D721Med (cell line): ENCODE data around the gene GDF11.

Source experiments
- DNase-seq: peaks from one replicate; pipeline ENCODE4 v3.0.0; 2011; ENCODE audit warnings: low spot score; ENCODE audit not compliant: insufficient read length
- FAIRE-seq: peaks from 2 replicates; lab custom pipeline; 2011; peaks lifted over from hg19 to GRCh38; lab: Jason Lieb, UNC
- TF ChIP-seq, protein P1 (sequence below): IDR thresholded peaks from 2 replicates; pipeline ENCODE4 v1.5.1; 2012; ENCODE audit warnings: mild to moderate bottlenecking, control low read depth; ENCODE audit not compliant: insufficient read depth; ENCODE audit errors: missing control alignments

Gene GDF11

DNA sequence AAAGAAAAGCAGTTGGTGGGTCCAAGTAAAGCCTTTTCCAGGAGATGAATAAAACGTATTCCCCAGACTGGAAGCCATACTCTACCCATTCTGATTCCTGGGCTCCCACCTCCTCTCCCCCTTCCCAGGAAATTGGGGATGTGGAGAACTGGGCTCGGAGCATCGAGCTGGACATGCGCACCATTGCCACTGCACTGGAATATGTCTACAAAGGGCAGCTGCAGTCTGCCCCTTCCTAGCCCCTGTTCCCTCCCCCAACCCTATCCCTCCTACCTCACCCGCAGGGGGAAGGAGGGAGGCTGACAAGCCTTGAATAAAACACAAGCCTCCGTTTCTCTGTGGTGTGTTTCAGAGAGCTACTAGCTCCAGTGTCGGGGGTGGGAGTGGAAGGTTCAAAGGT, 23.6 kb upstream of the GDF11 start:
- FAIRE-seq (no peak), DNase-seq (no peak)
- TF ChIP-seq, protein P1, sequence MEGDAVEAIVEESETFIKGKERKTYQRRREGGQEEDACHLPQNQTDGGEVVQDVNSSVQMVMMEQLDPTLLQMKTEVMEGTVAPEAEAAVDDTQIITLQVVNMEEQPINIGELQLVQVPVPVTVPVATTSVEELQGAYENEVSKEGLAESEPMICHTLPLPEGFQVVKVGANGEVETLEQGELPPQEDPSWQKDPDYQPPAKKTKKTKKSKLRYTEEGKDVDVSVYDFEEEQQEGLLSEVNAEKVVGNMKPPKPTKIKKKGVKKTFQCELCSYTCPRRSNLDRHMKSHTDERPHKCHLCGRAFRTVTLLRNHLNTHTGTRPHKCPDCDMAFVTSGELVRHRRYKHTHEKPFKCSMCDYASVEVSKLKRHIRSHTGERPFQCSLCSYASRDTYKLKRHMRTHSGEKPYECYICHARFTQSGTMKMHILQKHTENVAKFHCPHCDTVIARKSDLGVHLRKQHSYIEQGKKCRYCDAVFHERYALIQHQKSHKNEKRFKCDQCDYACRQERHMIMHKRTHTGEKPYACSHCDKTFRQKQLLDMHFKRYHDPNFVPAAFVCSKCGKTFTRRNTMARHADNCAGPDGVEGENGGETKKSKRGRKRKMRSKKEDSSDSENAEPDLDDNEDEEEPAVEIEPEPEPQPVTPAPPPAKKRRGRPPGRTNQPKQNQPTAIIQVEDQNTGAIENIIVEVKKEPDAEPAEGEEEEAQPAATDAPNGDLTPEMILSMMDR = no peak

DNA sequence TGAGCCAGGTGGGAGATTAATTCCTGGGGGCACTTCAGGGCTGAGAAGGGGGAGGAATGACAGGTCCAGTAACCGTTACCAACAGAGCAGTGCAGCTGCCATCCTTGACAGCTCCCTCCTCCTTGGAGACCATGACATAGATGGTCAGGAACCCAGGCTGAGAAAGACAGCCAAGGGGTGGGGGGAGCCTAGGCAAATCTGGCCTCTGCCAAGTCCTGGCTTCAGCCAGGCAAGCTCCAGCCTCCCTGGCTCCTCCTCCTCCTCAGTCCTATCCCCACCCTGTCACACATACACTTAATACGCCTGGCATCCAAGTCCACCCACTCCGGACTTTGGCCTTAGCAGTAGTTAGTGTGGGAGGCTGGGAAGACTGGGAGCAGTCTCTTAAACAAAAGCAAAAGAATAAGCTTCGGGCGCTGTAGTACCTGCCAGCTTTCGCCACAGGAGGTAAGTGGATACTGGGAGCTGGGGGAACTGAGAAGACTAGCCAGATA, 22.8 kb upstream of the GDF11 start, which contains the start of gene RDH5:
Gene RDH5 (plus strand): TSS at position 323 of the 494 bp plus-strand sequence. CDS start 792 bp downstream, outside the sequence.
- TF ChIP-seq, protein P1 = no peak
- DNase-seq (no peak), FAIRE-seq (no peak)

DNA sequence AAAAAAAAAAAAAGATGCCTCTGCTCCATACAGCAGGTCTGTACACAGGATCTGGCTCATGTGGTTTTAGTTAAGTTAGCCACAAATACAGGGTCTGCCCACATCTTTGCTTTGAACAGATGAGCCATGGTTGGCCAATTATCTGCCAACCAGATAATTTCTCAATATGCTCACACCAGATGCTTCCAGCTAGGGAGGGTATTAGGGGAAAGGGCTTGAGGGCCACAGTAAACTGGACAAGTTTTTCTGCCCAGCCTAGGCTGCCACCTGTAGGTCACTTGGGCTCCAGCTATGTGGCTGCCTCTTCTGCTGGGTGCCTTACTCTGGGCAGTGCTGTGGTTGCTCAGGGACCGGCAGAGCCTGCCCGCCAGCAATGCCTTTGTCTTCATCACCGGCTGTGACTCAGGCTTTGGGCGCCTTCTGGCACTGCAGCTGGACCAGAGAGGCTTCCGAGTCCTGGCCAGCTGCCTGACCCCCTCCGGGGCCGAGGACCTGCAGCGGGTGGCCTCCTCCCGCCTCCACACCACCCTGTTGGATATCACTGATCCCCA, 22.0 kb upstream of the GDF11 start:
- FAIRE-seq = no peak
- TF ChIP-seq, protein P1 = peak; percentile 21
- DNase-seq = no peak

DNA sequence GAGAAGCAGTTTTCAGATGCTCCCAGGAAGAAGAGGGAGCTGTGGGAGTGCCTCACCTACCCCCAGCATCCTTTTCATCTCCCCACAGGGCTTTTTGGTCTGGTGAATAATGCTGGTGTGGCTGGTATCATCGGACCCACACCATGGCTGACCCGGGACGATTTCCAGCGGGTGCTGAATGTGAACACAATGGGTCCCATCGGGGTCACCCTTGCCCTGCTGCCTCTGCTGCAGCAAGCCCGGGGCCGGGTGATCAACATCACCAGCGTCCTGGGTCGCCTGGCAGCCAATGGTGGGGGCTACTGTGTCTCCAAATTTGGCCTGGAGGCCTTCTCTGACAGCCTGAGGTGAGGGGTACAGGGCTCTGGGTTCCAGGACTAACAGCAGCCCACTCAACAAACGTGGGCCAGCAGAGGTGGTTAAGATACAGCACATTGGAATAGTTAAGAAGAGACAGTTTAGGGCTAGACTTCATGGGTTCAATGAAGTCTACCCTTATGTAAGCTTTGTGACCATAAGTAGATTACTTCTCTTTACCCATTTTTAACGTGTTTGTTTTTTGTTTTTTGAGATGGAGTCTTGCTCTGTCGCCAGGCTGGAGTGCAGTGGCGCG, 21.2 kb upstream of the GDF11 start:
- DNase-seq = no peak
- no peak for FAIRE-seq

DNA sequence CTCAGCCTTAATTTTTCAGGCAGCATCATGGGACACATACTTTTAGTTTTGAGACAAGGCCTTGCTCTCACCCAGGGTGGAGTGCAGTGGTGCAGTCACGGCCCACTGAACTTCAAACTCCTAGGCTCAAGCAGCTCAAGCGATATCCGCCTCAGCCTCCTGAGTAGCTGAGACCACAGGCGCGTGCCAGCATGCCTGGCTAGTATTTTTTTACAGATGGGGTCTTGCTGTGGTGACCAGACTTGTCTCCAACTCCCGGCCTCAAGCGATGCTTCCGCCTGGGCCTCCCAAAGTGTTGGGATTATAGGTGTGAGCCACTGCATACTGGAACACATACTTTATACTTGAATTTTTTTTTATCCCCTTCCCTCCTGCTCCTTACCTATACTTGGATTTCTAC, 20.0 kb upstream of the GDF11 start:
- no peak for DNase-seq
- no peak for FAIRE-seq
- TF ChIP-seq, protein P1 = no peak

More for the DNA sequence above, 21.2 kb upstream of the GDF11 start:
- TF ChIP-seq, protein P1 = no peak

DNA sequence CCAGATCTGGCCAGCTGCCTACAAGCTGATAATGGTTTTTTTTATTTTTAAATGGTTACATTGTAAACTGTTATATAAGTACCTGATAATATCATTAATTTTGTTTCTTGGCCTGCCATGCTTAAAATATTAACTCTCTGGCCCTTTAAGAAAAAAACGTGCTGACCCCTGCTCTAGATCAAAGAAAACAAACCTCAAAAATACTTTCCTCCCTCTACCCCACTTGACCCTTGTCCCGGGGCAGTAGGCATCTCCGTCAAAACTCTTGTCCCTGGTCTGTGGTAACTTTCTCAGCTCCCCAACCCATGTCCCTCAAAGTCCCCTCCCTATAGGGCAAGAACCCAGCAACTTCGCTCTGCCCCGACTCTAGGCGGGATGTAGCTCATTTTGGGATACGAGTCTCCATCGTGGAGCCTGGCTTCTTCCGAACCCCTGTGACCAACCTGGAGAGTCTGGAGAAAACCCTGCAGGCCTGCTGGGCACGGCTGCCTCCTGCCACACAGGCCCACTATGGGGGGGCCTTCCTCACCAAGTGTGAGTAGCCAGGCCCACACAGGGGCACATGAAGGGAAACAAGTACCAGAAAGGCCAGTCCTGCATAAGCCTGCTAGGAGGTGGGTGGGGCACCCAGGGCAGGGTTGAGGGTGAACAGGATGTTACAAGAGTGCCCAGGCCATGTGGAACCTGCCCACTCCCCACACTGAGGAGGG, 19.3 kb upstream of the GDF11 start:
- TF ChIP-seq, protein P1 = no peak
- DNase-seq (no peak), FAIRE-seq (no peak)
